ENCODE data around the gene PGM2.
A peak's percentile ranks its signal among the peaks of the same experiment; 100 is the strongest.
"Not testable (repeated sequence)": the region's sequence is repeated elsewhere in the genome, so short reads cannot be mapped to it uniquely, and the experiment has no call there.

PGM2 gene

GRCh38 chr4:37826295-37827029, at the start of gene PGM2:
PGM2 (plus strand) TSS chr4:37826686; CDS start chr4:37826733, 47 bp downstream.
- DNase-seq: peak in 55 of 56 donors; percentile 7 to 82 (median 68)

GRCh38 chr4:37779896-37780295, 46.6 kb upstream of the PGM2 start:
- no peak for DNase-seq

- peak in 5 of 56 donors; percentile 1 to 34 (median 5) for DNase-seq
These were observed 45.9 kb upstream of the PGM2 start for GRCh38 chr4:37780444-37781130.

- DNase-seq: no peak
These were observed 45.4 kb upstream of the PGM2 start for GRCh38 chr4:37781131-37781455.

GRCh38 chr4:37786267-37786666, 40.2 kb upstream of the PGM2 start:
- not testable (repeated sequence) for DNase-seq

- not testable (repeated sequence) for DNase-seq
These were observed 38.5 kb upstream of the PGM2 start for GRCh38 chr4:37787883-37788460.

GRCh38 chr4:37788819-37789218, 37.7 kb upstream of the PGM2 start:
- no peak for DNase-seq

GRCh38 chr4:37792241-37792640, 34.2 kb upstream of the PGM2 start:
- DNase-seq: no peak

- peak in 1 of 56 donors; percentile 1 for DNase-seq
These were observed 32.9 kb upstream of the PGM2 start for GRCh38 chr4:37793562-37793961.

- no peak for DNase-seq
These were observed 32.4 kb upstream of the PGM2 start for GRCh38 chr4:37794056-37794455.

GRCh38 chr4:37795581-37796195, 30.8 kb upstream of the PGM2 start:
- no peak for DNase-seq

GRCh38 chr4:37797374-37797773, 29.1 kb upstream of the PGM2 start:
- no peak for DNase-seq

GRCh38 chr4:37797923-37798322, 28.6 kb upstream of the PGM2 start:
- DNase-seq: no peak

GRCh38 chr4:37798616-37799015, 27.9 kb upstream of the PGM2 start:
- no peak for DNase-seq

- DNase-seq: no peak
These were observed 26.4 kb upstream of the PGM2 start for GRCh38 chr4:37799941-37800554.

- peak in 41 of 56 donors; percentile 0 to 59 (median 19) for DNase-seq
These were observed 24.3 kb upstream of the PGM2 start for GRCh38 chr4:37802068-37802666.

- DNase-seq: no peak
These were observed 23.0 kb upstream of the PGM2 start for GRCh38 chr4:37803348-37803973.

- DNase-seq: no peak
These were observed 21.4 kb upstream of the PGM2 start for GRCh38 chr4:37805091-37805490.

- DNase-seq: no peak
These were observed 13.8 kb upstream of the PGM2 start for GRCh38 chr4:37812713-37813112.

- no peak for DNase-seq
These were observed 10.9 kb upstream of the PGM2 start for GRCh38 chr4:37815591-37815990.

GRCh38 chr4:37816006-37816405, 10.5 kb upstream of the PGM2 start:
- DNase-seq: no peak
